Glutamatergic neuron (in vitro differentiated cells): ENCODE measurements around the gene FUS. TPM values are rescaled to one million over a fixed set of nuclear protein-coding genes. Genes with fewer than 3 reads are reported as not detected.

Experiments
- DNase-seq: peaks from one replicate; pipeline ENCODE4 v3.0.0; 2022
- H3K27ac Mint-ChIP-seq: one replicate; pipeline ENCODE4 v1.8.0; 2020; ENCODE audit warnings: mild to moderate bottlenecking, mixed read lengths, inconsistent platforms; ENCODE audit not compliant: unreplicated experiment
- H3K27me3 Mint-ChIP-seq: one replicate; pipeline ENCODE4 v1.8.0; 2020; ENCODE audit warnings: mild to moderate bottlenecking, moderate library complexity, mixed read lengths, inconsistent platforms; ENCODE audit not compliant: unreplicated experiment
- H3K36me3 Mint-ChIP-seq: one replicate; pipeline ENCODE4 v1.8.0; 2020; ENCODE audit warnings: mild to moderate bottlenecking, mixed read lengths, inconsistent platforms; ENCODE audit not compliant: unreplicated experiment
- H3K4me1 Mint-ChIP-seq: one replicate; pipeline ENCODE4 v1.8.0; 2020; ENCODE audit warnings: mild to moderate bottlenecking, low read depth, mixed read lengths, inconsistent platforms; ENCODE audit not compliant: unreplicated experiment
- H3K4me3 Mint-ChIP-seq: one replicate; pipeline ENCODE4 v1.8.0; 2020; ENCODE audit warnings: mild to moderate bottlenecking, mixed read lengths, inconsistent platforms; ENCODE audit not compliant: unreplicated experiment
- H3K9me3 Mint-ChIP-seq: one replicate; pipeline ENCODE4 v1.8.0; 2020; ENCODE audit warnings: mild to moderate bottlenecking, moderate library complexity, mixed read lengths, inconsistent platforms; ENCODE audit not compliant: unreplicated experiment
- total RNA-seq: library from RNA; stranded (reverse); fragmentation: NEBNext Ultra II Directional; extraction: Animal tissue kit (Norgen Biotek cat#: 25700); gene quantifications from one replicate; pipeline ENCODE4 v1.2.1, GENCODE V29; 2021; ENCODE audit not compliant: unreplicated experiment
- TF ChIP-seq, protein P1 (sequence below): fragments of 200-600 bp; sonication (generic); IDR thresholded peaks from one replicate; pipeline ENCODE4 v1.5.0; 2021; ENCODE audit not compliant: partially characterized antibody, unreplicated experiment

FUS gene
- total RNA-seq, 1 donor from 2014 or later = 473 TPM

DNA sequence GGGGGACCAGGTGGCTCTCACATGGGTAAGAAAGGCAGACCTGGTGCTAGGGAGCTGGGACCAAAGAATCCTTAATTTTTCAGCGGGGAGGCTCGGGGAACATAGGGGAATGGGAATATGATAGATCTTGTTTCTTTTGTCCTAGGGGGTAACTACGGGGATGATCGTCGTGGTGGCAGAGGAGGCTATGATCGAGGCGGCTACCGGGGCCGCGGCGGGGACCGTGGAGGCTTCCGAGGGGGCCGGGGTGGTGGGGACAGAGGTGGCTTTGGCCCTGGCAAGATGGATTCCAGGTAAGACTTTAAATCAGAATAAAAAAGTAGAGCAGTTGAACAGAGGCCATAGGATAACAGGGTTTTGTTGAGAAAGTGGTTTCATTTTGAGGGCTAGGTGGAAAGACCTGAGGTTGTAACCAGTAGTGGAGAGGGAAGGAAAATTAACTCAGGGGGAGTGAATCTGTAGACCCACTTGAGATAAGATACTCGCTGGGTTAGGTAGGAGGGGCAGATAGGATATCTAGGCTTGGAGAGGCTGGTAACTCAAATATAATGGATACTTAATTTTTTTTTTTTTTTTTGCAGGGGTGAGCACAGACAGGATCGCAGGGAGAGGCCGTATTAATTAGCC, 11.0 kb downstream of the FUS start:
- no peak for DNase-seq
- Mint-ChIP-seq H3K4me3 (no peak overlapping the region), H3K4me1 (no peaks in the 10 kb centered on the region), H3K27ac (no peak overlapping the region), H3K36me3 (peaks cover 6% of the 10 kb centered on the region), H3K27me3 (peaks cover 4% of the 10 kb centered on the region), H3K9me3 (peaks cover 2% of the 10 kb centered on the region)
- TF ChIP-seq, protein P1, sequence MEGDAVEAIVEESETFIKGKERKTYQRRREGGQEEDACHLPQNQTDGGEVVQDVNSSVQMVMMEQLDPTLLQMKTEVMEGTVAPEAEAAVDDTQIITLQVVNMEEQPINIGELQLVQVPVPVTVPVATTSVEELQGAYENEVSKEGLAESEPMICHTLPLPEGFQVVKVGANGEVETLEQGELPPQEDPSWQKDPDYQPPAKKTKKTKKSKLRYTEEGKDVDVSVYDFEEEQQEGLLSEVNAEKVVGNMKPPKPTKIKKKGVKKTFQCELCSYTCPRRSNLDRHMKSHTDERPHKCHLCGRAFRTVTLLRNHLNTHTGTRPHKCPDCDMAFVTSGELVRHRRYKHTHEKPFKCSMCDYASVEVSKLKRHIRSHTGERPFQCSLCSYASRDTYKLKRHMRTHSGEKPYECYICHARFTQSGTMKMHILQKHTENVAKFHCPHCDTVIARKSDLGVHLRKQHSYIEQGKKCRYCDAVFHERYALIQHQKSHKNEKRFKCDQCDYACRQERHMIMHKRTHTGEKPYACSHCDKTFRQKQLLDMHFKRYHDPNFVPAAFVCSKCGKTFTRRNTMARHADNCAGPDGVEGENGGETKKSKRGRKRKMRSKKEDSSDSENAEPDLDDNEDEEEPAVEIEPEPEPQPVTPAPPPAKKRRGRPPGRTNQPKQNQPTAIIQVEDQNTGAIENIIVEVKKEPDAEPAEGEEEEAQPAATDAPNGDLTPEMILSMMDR = no peak

GRCh38 chr16:31191697-31192428, 11.9 kb downstream of the FUS start:
- H3K9me3 Mint-ChIP-seq = peaks cover 2% of the 10 kb centered on the region
- no peaks in the 10 kb centered on the region for H3K4me1 Mint-ChIP-seq
- peaks cover 4% of the 10 kb centered on the region for H3K27me3 Mint-ChIP-seq
- no peak overlapping the region for H3K4me3 Mint-ChIP-seq
- no peak overlapping the region for H3K27ac Mint-ChIP-seq
- DNase-seq = no peak
- peaks cover 6% of the 10 kb centered on the region for H3K36me3 Mint-ChIP-seq
- TF ChIP-seq, protein P1 = no peak

DNA sequence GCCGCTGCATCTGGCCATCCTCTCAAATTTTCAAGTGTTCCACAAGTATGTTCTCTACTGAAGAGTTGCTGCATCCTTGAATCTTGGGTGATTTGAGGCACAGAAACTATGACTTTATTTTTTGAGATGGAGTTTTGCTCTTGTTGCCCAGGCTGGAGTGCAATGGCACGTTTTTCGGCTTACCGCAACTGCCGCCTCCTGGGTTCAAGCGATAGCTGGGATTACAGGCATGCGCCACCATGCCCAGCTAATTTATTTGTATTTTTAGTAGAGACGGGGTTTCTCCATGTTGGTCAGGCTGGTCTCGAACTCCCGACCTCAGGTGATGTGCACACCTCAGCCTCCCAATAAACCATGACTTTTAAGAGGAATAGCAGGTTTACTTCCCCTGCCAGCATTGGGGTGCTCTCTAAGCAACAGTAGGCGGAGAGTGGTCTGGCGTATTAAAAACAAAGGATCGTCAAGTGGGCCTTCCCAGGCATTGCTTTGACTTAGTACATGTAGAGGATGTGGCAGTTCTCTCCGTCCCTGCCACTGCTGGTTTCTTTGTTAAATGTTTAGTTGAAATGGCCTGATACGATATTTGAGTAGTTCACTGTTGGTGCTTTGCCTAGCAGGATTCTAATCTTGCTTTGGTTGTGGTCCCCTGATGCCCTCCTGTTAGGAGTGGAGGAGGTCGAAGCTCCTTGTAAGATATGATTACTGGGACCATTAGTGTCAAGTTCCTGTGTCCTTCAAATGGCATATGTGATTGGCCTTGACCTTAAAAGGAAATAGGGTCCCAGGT, 13.1 kb downstream of the FUS start:
- TF ChIP-seq, protein P1 = no peak
- no peak for DNase-seq
- Mint-ChIP-seq H3K4me3 (no peak overlapping the region), H3K27ac (no peak overlapping the region), H3K36me3 (peaks cover 6% of the 10 kb centered on the region), H3K27me3 (peaks cover 4% of the 10 kb centered on the region), H3K9me3 (peaks cover 2% of the 10 kb centered on the region), H3K4me1 (no peaks in the 10 kb centered on the region)

DNA sequence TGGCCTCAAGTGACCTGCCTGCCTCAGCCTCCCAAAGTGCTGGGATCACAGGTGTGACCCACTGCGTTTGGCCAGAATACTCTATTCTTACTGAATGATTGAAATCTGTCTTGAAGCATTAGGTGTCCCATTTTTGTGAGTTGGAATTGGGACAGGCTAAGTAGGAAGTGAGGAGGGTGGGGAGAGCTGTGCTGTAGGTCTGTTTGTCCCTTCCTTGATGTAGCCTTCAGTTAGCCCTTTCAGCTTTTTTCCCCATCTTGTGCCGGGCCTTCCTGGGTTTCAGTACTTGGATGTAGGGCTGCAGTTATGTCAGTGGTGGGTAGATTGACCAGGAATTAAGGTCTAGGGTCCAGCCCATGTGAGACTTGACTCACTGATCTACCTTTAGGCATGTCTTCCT, 13.9 kb downstream of the FUS start:
- TF ChIP-seq, protein P1 = no peak
- Mint-ChIP-seq H3K9me3 (peaks cover 5% of the 10 kb centered on the region), H3K27me3 (peaks cover 4% of the 10 kb centered on the region), H3K27ac (no peak overlapping the region), H3K4me1 (no peaks in the 10 kb centered on the region), H3K4me3 (no peak overlapping the region), H3K36me3 (peaks cover 6% of the 10 kb centered on the region)
- no peak for DNase-seq
